ENCODE data around the gene CMTM8.

GRCh38 chr3:32373844-32374243 lies 135.4 kb downstream of the CMTM8 start:
- no peak for TF ChIP-seq NR2F1 (conservative IDR thresholded peaks at IDR 0.05)
- TF ChIP-seq CREB1 (IDR thresholded peaks at IDR 0.05; ENCODE audit: low read depth), result no peak
- TF ChIP-seq POLR2AphosphoS5 (IDR thresholded peaks at IDR 0.05; ENCODE audit: low read length), result no peak
- TF ChIP-seq BRCA1 (IDR thresholded peaks at IDR 0.05; ENCODE audit: low read depth, low read length), result no peak
- TF ChIP-seq POLR2A (IDR thresholded peaks at IDR 0.05; ENCODE audit: low read depth, low read length), result no peak
- no peak for TF ChIP-seq JUND (IDR thresholded peaks at IDR 0.05; ENCODE audit: low read depth, low read length)
- TF ChIP-seq RB1 (IDR thresholded peaks at IDR 0.05; ENCODE audit: borderline replicate concordance), result no peak
- TF ChIP-seq EZH2 (IDR thresholded peaks at IDR 0.05; ENCODE audit: borderline replicate concordance, control insufficient read depth, low read depth, low read length), result no peak
- TF ChIP-seq SP1 (IDR thresholded peaks at IDR 0.05; ENCODE audit: low read depth, low read length), result no peak
- no peak for TF ChIP-seq SMAD1 (IDR thresholded peaks at IDR 0.05; ENCODE audit: low read depth, partially characterized antibody)
- TF ChIP-seq CEBPB (IDR thresholded peaks at IDR 0.05; ENCODE audit: borderline replicate concordance in 1 of 2, low read depth in 2 of 2, low read length in 2 of 2), result no peak
- no peak for TF ChIP-seq SIX5 (IDR thresholded peaks at IDR 0.05; ENCODE audit: low read depth, low read length, severe bottlenecking)
